Testis (tissue), 2 donors: Measurements from ENCODE around the gene FLT4.

Source experiments
- POLR2A ChIP-seq: fragments of 450-650 bp; IDR thresholded peaks from one replicate; pipeline ENCODE4 v1.6.1; 2017; ENCODE audit warnings: antibody characterized with exemption, mild to moderate bottlenecking, moderate library complexity
- TF ChIP-seq, protein P1 (sequence below), 3 experiments: fragments of 450-650 bp in 2 of 3; fragments of 200-600 bp in 1 of 3; sonication (generic) in 1 of 3; IDR thresholded peaks; one replicate each; pipeline ENCODE4 v1.5.1; 2016 to 2019; ENCODE audit warnings: antibody characterized with exemption in 3 of 3, mild to moderate bottlenecking in 2 of 3, moderate library complexity in 1 of 3

- TF ChIP-seq, protein P1, sequence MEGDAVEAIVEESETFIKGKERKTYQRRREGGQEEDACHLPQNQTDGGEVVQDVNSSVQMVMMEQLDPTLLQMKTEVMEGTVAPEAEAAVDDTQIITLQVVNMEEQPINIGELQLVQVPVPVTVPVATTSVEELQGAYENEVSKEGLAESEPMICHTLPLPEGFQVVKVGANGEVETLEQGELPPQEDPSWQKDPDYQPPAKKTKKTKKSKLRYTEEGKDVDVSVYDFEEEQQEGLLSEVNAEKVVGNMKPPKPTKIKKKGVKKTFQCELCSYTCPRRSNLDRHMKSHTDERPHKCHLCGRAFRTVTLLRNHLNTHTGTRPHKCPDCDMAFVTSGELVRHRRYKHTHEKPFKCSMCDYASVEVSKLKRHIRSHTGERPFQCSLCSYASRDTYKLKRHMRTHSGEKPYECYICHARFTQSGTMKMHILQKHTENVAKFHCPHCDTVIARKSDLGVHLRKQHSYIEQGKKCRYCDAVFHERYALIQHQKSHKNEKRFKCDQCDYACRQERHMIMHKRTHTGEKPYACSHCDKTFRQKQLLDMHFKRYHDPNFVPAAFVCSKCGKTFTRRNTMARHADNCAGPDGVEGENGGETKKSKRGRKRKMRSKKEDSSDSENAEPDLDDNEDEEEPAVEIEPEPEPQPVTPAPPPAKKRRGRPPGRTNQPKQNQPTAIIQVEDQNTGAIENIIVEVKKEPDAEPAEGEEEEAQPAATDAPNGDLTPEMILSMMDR (IDR thresholded peaks at IDR 0.05): no peak
- TF ChIP-seq POLR2A: no peak
Observed at GRCh38 chr5:180684623-180685161, 35.3 kb upstream of the FLT4 start.
